Measurements from ENCODE around the gene SEMA3B. TPM values are rescaled to one million over a fixed set of nuclear protein-coding genes. Genes with fewer than 3 reads are reported as not detected.

The SEMA3B gene
- total RNA-seq, 1 experiment from 2014 or later: 6.4 TPM

GRCh38 chr3:50286322-50287227 lies 17.6 kb downstream of the SEMA3B start:
- Histone ChIP-seq H2AFZ (ENCODE audit: low read length) (no peak overlapping the region), H2BK120ac (ENCODE audit: low read depth, low read length, poor library complexity, severe bottlenecking) (no peak overlapping the region), H3K4me2 (ENCODE audit: insufficient read depth, insufficient read length, low read length) (no peak overlapping the region), H2AK5ac (ENCODE audit: insufficient read length, low read length) (no peak overlapping the region), H3K9me3 (ENCODE audit: control insufficient read depth, low read depth, low read length) (no peaks in the 10 kb centered on the region), H4K20me1 (ENCODE audit: control insufficient read depth, insufficient read depth, insufficient read length) (no peaks in the 10 kb centered on the region), H3K9ac (ENCODE audit: extremely low read depth, insufficient read length, low read length) (no peak overlapping the region), H3T11ph (ENCODE audit: low read length) (no peak overlapping the region), H4K5ac (ENCODE audit: insufficient read length, low read depth, low read length) (no peak overlapping the region), H3K27ac (ENCODE audit: insufficient read length, low read depth, low read length) (no peak overlapping the region), H2BK5ac (ENCODE audit: insufficient read length, low read length) (no peak overlapping the region), H4K8ac (replicated peaks; ENCODE audit: insufficient read length, low read depth, low read length) (no peak overlapping the region), H3K4me1 (ENCODE audit: insufficient read depth, low read length) (no peaks in the 10 kb centered on the region), H2BK15ac (ENCODE audit: low read depth, low read length) (no peak overlapping the region), H3K27me3 (ENCODE audit: insufficient read depth, low read length) (no peaks in the 10 kb centered on the region), H2BK20ac (ENCODE audit: low read depth, low read length, poor library complexity, severe bottlenecking) (no peak overlapping the region), H3K79me1 (ENCODE audit: insufficient read depth, low read depth, low read length, poor library complexity, severe bottlenecking) (no peaks in the 10 kb centered on the region), H3K14ac (ENCODE audit: insufficient read depth, low read length) (no peak overlapping the region), H3K4ac (ENCODE audit: low read depth, low read length) (no peak overlapping the region), H3K23me2 (ENCODE audit: insufficient read length, low read depth, low read length, poor library complexity, severe bottlenecking) (peaks cover 3% of the 10 kb centered on the region), H3K18ac (ENCODE audit: insufficient read length, low read depth, low read length) (no peak overlapping the region), H2BK12ac (ENCODE audit: insufficient read length, low read depth, low read length) (no peak overlapping the region), H3K56ac (ENCODE audit: insufficient read length, low read depth, low read length) (no peak overlapping the region), H3K79me2 (ENCODE audit: insufficient read depth, low read length) (peaks cover under 1% of the 10 kb centered on the region; the same call in 1 of the 2 replicates), H3K23ac (ENCODE audit: insufficient read length, low read depth, low read length) (no peak overlapping the region), H4K91ac (ENCODE audit: insufficient read length, low read depth, low read length) (no peak overlapping the region)
- Mint-ChIP-seq H3K9me3 (no peaks in the 10 kb centered on the region), H3K4me3 (no peak overlapping the region), H3K27ac (no peak overlapping the region; a peak in 1 of 7 replicates), H3K4me1 (peaks cover 5% of the 10 kb centered on the region in 2 experiments), H3K36me3 (ENCODE audit: insufficient read depth in 1 of 3, low read depth in 3 of 3) (peaks cover 26 to 44% (median 39%) of the 10 kb centered on the region in 3 experiments; a peak in 6 of 7 replicates), H3K27me3 (ENCODE audit: low read depth) (peaks cover 4% of the 10 kb centered on the region; the same call in 1 of the 2 replicates)
- peak; percentile 26 for DNase-seq
- no peak for TF ChIP-seq CTCF (conservative IDR thresholded peaks at IDR 0.05)
- WGBS (ENCODE audit: extremely low coverage, insufficient read length, low lambda C conversion rate): no CpG with 5 or more reads among the region's 28 CpGs
